Left renal pelvis (tissue), 4 donors: ENCODE results near the gene SEMA4D. TPM values are rescaled to one million over a fixed set of nuclear protein-coding genes. Genes with fewer than 3 reads are reported as not detected.

Experiments used
- DNase-seq, 4 donors: peaks; one replicate each; pipeline ENCODE4 v3.0.0-alpha.2; 2013; ENCODE audit warnings: low read depth in 4 of 4, low spot score in 3 of 4
- polyA plus RNA-seq, 4 donors: library from polyadenylated mRNA; unstranded; fragments of 120-200 nt; gene quantifications; one replicate each; pipeline ENCODE4 v1.2.1, GENCODE V29; 2013; ENCODE audit not compliant: insufficient read length in 4 of 4

Gene SEMA4D
- polyA plus RNA-seq, 4 donors: 13.5 to 61.3 (median 45.4) TPM

DNA sequence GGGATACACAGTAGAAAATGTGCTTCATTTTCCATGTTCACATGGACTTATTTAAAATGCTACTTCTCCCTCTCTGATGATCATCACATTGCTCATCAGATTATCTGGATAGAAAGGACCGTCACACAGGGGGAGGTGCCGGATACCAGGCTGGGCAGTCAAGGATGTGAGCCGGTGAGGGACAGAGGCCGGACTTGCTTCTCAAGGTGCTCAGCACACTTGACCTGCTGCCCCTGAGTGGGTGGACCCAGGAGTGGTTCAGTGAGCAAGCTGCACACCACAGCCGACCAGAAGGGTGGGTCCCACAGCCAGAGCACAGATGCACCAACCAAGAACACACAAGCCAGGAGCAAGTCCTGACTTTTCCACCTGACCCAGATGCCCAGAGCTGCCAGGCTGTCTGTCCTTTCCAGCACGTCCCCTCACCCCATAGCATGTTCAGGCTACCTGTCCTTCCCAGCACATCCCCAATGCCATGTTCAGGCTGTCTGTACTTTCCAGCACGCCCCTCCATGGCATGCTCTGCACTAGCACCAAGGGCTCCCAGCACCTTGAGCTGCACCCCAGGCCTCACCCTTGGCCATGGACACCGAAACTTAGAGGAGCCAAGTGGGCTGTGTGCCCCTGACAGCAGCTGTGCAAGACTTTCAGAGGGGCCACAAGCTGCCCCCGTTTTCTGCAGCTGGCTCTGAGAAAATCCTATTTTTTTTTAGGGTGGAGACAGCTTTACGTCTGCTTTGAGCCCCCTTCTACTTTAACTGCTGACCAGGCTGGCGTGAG, 101.8 kb downstream of the SEMA4D start:
- no peak for DNase-seq

GRCh38 chr9:89394412-89394811, 103.5 kb downstream of the SEMA4D start:
- DNase-seq: no peak

GRCh38 chr9:89391585-89391984, 106.3 kb downstream of the SEMA4D start:
- no peak for DNase-seq

- DNase-seq: no peak
Measured at GRCh38 chr9:89390578-89391116, 107.3 kb downstream of the SEMA4D start.

DNA sequence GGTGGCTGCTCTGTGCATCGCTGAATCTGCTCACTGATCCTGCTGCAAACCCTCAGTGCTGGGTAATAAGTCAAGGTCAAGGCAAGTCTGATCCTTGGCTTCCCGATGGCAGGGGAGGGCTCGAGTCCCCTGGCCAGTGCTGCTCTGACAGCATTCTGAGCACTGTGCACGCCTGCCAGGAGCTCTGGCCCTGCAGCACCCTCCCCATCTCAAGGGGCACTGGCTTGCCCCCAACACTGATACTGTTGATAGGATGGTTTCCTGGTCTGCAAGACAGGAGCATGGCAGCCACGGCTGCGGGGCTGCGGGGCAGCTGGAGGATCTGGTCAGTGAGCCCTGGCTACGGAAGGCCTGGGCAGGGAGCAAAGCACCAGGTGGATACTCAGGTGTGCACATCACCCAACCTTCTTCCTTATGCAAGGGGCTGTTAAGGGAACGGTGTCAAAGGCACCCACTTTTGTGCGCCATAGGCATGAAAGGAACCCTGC, 107.8 kb downstream of the SEMA4D start:
- DNase-seq: no peak

GRCh38 chr9:89388868-89389177, 109.1 kb downstream of the SEMA4D start:
- no peak for DNase-seq

DNA sequence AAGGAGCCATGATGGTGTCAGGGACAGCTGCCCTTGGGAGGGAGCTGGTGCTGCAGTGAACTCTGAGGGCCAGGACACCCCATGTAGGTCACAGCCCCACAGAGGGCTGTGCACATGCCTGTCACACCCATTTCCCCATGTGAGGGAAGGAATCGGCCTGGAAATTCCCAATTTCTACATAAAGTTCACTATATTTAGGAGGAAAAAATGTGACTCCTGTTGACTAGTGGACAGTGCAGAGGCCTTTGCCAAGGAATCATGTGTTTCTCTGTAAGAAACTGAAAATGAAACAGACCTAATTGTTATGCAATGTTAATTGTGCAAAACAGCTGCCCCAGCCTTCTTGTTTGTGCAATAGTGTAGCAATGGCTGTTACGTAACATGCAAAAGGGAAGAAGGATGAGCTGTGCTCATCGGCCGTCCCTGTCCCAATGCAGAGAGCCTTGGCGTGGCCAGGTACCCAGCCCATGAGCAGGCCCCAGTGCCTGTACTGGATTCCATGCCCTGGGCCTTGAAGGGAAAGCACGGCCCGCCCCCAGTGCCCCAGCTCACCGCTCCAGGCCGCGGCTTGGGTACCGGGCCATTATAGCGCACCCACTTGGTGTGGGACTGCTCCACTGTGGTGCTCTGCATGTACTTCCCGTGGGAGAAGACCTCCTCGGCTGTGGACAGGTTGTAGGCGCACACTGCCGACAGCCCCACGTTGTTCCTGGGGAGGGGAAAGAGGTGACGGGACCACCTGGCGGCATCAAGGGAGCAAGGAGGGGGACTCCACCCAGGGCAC, 109.6 kb downstream of the SEMA4D start:
- no peak for DNase-seq

DNA sequence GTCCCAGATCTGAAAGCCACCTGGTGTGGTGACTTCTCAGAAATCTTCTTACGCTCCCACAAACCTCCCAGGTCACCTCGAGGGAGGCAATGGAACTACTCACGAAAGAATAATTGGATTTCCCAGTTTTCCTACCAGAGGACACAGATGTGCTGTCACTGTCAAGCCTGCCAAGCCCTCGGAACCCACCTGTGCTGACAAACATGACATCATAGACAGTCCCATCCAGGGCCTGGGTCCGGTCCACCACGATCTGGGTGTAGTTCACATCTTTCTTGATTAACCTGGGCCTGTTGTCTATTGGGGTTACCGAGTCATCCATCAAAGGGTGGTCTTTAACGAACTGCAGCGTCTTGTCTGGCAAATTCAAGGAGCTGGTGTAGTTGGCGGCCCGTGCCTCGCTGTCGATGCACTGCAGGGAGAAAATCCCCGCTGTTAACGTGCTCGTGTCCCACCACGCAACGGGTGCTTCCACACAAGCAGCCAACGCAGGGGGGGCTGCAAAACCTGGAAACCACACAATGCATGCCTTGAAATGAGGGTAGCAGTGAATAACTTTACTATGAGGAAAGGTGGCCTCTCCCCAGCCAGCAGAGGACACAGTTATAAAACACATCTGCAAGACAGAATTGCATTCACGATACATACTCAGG, 110.6 kb downstream of the SEMA4D start:
- no peak for DNase-seq

GRCh38 chr9:89386797-89387196, 111.1 kb downstream of the SEMA4D start:
- no peak for DNase-seq

DNA sequence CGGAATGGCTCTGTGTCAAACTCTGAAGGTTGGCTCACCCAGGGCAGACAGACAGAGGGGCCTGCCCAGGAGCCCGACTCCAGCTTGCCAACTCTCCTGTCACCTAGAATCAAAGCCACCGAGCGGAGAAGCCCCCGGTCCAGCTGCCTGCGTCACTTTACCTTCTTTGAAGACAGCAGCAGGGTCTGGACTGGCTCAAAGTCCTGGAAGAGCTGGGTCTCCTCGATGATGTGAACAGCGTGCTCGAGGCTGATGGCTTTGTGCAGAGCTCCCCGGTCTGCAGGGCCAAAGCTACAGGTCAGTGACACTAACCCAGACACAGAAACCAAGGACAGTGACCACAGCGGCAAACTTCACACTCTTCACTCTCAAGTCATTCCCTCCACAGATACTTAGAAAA, 111.7 kb downstream of the SEMA4D start:
- DNase-seq: no peak

- no peak for DNase-seq
Measured at GRCh38 chr9:89384783-89385182, 113.1 kb downstream of the SEMA4D start.

DNA sequence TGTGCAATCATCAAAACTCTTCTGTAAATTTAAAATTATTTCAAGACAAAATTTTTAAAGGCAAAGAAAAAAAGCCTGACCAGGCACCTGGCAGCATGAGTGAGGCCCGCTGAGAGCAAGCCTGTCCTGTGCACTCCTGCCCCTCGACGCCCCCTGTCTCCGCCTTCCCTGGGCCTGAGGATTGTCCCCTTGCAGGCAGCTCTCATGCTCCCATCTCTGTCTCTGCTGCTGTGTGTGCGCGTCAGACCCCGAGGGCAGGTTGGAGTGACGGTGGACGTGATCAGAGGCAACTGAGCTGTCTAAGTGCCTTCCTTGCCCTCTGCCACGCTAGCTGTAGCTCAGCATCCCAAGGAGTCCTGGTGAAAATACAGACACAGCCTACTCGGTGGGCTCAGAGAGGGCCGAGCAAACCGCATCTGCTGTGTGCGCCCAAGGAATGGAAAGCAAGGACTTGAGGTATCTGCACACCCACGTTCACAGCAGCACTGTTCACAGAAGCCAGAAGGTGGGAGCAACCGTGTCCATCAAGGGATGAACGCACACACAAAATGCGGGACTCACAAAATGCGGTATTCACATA, 114.1 kb downstream of the SEMA4D start:
- no peak for DNase-seq

DNA sequence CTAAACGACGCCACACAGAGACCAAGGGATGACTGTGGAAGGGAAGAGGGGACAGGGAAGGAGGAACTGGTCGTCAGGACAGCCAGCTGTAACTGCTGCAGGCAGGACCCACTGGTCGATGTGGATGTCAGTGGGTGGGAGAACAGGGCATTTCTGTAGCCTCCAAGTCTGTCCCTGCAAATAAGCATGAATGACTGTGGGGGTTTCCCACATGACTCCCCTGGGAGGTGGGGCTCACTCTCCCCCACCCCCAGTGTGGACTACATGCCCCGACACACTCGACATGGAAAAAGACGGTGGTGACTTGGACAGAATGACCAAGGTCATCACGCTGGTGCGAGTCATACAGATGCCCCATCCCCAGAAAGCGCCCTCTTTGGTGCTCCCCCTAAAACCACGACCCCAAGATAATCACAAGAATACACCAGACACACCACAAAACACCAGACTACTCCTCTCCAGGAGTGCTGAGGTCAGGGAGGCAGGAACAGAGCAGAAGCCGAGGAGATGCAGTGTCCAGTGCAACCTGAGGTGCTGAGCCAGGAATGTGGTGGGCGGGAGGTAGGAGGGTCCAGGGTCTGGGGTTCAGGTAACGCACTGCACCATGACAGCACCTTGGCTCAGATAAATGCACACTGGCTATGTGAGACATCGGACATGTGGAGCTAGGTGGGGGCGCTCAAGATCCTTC, 114.7 kb downstream of the SEMA4D start:
- no peak for DNase-seq

GRCh38 chr9:89382026-89382986, 115.6 kb downstream of the SEMA4D start:
- DNase-seq: no peak

- no peak for DNase-seq
Measured at GRCh38 chr9:89381308-89381609, 116.7 kb downstream of the SEMA4D start.

DNA sequence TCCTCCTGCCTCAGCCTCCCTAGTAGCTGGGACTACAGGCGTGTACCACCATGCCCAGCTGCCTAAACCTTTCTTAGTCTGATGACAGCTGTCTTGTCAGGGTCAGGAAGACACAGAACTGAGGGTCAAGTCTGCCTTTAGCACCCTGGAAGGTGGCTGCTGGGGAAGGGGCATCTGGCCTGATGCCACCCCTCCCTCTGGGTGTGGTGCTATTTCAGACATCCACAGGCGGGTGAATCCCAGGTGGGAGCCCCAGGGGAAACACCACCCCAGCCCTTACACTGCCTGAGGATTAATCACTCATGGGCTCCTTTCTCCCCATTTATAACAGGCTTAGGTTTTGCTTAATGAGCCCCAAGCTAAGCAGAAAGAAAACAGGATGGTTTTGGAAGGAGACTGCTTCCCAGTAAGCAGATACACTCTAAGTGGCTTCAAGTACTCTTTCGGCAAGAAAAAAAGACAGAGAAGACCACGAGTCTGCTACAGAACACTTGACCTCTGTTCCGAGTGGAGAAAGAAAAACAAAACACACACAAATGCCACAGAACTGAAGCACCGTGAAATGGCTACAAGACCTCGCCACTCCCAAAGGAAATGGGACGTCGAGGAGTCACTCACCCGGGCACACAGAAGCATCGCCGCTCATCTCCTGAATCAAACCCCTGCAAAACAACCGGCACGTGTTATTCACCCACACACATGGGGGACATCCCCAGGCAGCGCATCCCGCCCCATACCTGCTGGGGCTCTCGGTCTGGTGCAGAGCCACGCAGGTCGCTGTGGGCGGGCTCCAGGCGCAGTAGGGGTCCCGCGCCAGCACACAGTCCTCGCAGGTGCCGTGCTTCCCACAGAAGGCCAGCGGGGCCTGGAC, 117.2 kb downstream of the SEMA4D start:
- DNase-seq: peak in 3 of 4 donors; percentile 14 to 33 (median 16)

- DNase-seq: no peak
Measured at GRCh38 chr9:89379508-89380115, 118.3 kb downstream of the SEMA4D start.

DNA sequence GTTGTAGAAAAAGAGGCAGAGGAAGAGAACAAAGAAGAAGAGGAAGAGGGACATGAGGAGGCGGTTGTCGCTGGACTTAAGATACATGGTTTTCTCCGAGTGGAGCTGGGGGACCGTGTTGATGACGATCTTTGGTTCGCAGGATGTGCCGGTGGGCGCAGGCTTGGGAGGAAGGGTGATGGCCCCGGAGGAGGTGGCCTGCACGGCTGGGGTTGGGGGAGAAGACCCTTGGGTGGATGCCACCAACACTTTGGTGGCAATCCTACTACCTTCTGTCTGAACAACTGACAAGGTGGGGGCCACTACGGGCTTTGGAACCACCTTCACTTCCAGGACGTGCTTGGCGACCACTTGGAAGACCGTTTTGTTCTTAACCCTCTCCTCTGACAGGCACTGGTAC, 118.9 kb downstream of the SEMA4D start:
- no peak for DNase-seq
